Measurements from ENCODE around the gene KRT20.

Gene KRT20

DNA sequence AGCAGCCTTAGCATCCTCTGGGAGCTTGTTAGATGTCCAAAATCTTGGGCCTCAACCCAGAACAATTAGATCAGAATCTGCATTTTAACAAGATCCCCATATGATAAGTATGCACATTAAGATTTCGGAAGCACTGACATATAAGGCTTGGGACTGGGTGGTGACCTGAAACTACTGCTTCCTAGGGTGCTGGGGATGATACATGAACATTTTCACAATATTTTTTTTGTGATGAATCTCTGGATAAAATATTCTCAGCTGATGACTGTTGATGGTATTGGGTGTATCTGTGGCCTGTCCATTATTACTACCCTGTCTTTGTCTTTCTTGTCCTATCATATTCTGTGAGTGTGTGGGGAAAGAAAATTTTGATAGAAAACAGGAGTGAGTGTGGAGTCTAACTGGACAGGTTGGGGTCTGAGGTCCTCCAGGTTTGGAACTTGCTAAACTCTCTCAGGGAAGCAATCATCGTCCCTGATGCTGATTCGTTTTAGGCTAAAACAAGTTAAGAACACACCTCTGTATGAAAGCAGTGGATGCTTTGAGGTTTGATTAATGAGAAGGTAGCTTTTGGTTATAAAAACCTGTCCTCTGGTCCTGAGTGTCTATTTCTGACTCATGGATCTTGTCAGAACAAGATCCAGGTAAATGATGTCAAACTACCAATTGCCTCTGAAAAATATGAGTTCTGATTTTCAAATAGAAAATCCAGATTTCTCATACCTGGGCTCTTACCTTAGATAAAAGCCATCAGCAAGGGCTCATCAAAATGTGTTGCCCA lies 29.2 kb upstream of the KRT20 start:
- Histone ChIP-seq H3K36me3 (ENCODE audit: control insufficient read depth, insufficient read depth, low read length) (no peaks in the 10 kb centered on the region), H3K4me1 (ENCODE audit: control insufficient read depth, insufficient read depth, low read length, poor library complexity, severe bottlenecking) (no peaks in the 10 kb centered on the region), H3K27me3 (replicated peaks; ENCODE audit: control insufficient read depth, insufficient read depth, low read length, poor library complexity, severe bottlenecking) (no peaks in the 10 kb centered on the region), H3K9me3 (ENCODE audit: control insufficient read depth, low read length) (no peaks in the 10 kb centered on the region), H3K27ac (ENCODE audit: insufficient read depth, low read length, poor library complexity, severe bottlenecking) (no peak overlapping the region), H3K4me3 (ENCODE audit: insufficient read depth, low read depth, low read length, poor library complexity, severe bottlenecking) (no peak overlapping the region)
- no peak for DNase-seq

DNA sequence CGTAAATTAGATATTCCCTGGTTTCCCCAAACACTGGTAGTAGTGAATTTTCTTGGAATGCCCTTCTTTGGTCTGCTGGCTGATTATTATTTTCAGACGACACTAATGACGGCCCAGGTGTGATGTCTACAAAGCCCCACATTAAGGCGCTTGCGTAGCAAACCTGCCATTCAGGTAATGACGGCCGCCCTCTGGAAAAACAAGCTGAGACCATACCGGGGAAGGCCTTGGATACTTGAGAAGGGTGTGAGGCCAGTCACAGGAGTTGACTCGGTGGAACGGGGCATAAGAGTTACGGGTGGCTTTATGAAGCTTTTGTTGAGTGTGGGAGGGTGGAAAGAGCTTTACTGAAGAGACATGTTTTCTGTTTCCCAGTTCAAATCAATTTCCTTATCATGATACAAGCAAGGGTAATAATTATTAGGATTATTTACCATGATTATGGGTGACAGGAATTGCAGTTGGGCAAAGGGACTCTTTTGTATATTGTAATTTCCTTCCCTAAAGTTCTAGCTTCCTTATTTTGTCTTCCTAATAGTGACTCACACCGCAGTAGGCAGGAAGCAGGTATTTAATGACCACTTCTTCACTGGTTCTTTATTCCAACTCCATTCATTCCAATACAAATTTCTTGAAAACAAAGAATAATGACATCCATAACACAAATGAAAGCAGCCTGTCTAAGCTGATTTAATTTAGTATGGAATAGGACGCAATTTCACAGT lies 27.6 kb upstream of the KRT20 start:
- Histone ChIP-seq H3K4me3 (ENCODE audit: insufficient read depth, low read depth, low read length, poor library complexity, severe bottlenecking) (no peak overlapping the region), H3K9me3 (ENCODE audit: control insufficient read depth, low read length) (no peaks in the 10 kb centered on the region), H3K27me3 (replicated peaks; ENCODE audit: control insufficient read depth, insufficient read depth, low read length, poor library complexity, severe bottlenecking) (peaks cover 6% of the 10 kb centered on the region), H3K27ac (ENCODE audit: insufficient read depth, low read length, poor library complexity, severe bottlenecking) (no peak overlapping the region), H3K4me1 (ENCODE audit: control insufficient read depth, insufficient read depth, low read length, poor library complexity, severe bottlenecking) (no peaks in the 10 kb centered on the region), H3K36me3 (ENCODE audit: control insufficient read depth, insufficient read depth, low read length) (no peaks in the 10 kb centered on the region)
- DNase-seq = no peak

DNA sequence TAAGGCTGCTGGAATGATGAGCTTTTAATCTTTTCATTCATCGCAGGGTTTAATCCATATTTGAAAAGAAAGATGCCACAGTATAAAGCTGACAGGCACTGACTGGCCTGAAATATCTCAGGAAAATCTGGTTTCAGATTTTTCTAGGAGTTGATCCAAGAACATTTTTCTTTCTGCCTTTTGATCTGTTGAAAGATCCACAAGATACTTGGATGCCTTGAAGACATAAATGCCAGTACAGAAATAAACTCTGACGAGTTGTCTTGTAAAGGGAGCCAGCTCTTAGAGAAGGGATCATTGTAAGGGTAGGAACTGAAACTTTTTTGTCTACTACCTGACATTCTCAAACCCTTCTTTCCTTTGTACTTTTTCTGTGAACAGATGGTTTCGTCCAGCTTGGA lies 25.4 kb upstream of the KRT20 start:
- no peak for DNase-seq
- no peak overlapping the region for H3K4me3 ChIP-seq (ENCODE audit: insufficient read depth, low read depth, low read length, poor library complexity, severe bottlenecking)
- no peaks in the 10 kb centered on the region for H3K36me3 ChIP-seq (ENCODE audit: control insufficient read depth, insufficient read depth, low read length)
- no peaks in the 10 kb centered on the region for H3K4me1 ChIP-seq (ENCODE audit: control insufficient read depth, insufficient read depth, low read length, poor library complexity, severe bottlenecking)
- no peak overlapping the region for H3K27ac ChIP-seq (ENCODE audit: insufficient read depth, low read length, poor library complexity, severe bottlenecking)
- no peaks in the 10 kb centered on the region for H3K9me3 ChIP-seq (ENCODE audit: control insufficient read depth, low read length)
- H3K27me3 ChIP-seq (replicated peaks; ENCODE audit: control insufficient read depth, insufficient read depth, low read length, poor library complexity, severe bottlenecking) = peaks cover 10% of the 10 kb centered on the region

DNA sequence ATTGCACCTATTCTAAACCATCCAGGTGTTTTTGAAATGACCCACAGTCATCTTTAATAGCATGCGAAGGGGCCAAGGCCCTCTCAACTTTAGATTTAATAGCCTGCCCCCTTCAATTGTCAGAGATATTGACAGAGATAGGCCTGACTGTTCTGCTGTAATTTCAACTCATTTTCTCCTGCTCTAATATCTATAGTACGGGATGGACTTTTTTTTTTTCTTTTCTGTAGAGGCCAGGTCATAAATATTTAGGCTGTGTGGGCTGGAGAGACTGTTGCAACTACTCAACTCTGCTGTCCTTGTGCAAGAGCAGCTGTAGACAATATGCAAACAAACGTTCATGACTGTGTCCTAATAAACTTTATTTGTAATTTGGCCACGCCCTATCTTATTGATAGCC lies 24.7 kb upstream of the KRT20 start:
- no peaks in the 10 kb centered on the region for H3K4me1 ChIP-seq (ENCODE audit: control insufficient read depth, insufficient read depth, low read length, poor library complexity, severe bottlenecking)
- DNase-seq = no peak
- peaks cover 10% of the 10 kb centered on the region for H3K27me3 ChIP-seq (replicated peaks; ENCODE audit: control insufficient read depth, insufficient read depth, low read length, poor library complexity, severe bottlenecking)
- no peaks in the 10 kb centered on the region for H3K36me3 ChIP-seq (ENCODE audit: control insufficient read depth, insufficient read depth, low read length)
- H3K27ac ChIP-seq (ENCODE audit: insufficient read depth, low read length, poor library complexity, severe bottlenecking) = no peak overlapping the region
- H3K4me3 ChIP-seq (ENCODE audit: insufficient read depth, low read depth, low read length, poor library complexity, severe bottlenecking) = no peak overlapping the region
- H3K9me3 ChIP-seq (ENCODE audit: control insufficient read depth, low read length) = no peaks in the 10 kb centered on the region

DNA sequence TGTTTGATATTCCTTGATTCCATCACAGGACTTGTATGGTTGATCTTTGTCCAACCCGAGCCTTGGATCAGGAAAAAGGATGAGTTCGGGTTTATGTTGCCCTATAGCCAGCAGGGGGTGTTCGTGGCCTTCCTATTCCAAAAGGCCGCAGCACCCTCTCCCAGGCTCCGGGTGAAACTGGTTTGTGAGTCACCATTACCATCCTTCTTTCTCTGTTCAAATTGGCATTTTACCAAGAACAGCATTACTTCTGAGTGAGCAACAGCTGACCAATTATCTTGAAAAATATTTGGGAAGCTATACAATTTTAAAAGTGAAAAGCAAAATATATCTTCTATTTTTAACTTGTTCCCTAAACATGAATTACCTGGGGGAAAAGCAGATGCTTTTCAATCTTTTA lies 24.3 kb upstream of the KRT20 start:
- H3K36me3 ChIP-seq (ENCODE audit: control insufficient read depth, insufficient read depth, low read length) = no peaks in the 10 kb centered on the region
- H3K4me3 ChIP-seq (ENCODE audit: insufficient read depth, low read depth, low read length, poor library complexity, severe bottlenecking) = no peak overlapping the region
- no peaks in the 10 kb centered on the region for H3K9me3 ChIP-seq (ENCODE audit: control insufficient read depth, low read length)
- peak; percentile 31 to 49 (median 44) for DNase-seq
- H3K27ac ChIP-seq (ENCODE audit: insufficient read depth, low read length, poor library complexity, severe bottlenecking) = no peak overlapping the region
- H3K4me1 ChIP-seq (ENCODE audit: control insufficient read depth, insufficient read depth, low read length, poor library complexity, severe bottlenecking) = no peaks in the 10 kb centered on the region
- peaks cover 10% of the 10 kb centered on the region for H3K27me3 ChIP-seq (replicated peaks; ENCODE audit: control insufficient read depth, insufficient read depth, low read length, poor library complexity, severe bottlenecking)

DNA sequence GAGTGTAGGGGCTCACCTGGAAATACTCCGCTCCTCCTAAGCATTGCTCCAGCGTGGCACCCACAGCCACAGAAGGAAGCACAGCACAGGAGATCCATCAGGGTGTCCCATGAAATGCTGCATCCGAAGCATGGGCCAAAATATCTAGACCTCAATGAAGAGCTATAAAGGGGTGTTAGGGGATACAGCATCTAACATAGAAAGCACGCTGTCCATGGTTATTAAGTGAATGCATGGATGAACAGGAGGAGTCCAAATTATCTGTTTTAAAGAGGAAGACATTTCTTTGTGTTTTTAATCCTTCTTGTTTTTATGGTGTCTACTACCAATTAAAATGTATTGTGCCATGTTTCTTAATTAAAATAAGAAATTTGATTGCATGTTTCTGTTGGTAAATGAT lies 21.6 kb upstream of the KRT20 start:
- Histone ChIP-seq H3K4me1 (ENCODE audit: control insufficient read depth, insufficient read depth, low read length, poor library complexity, severe bottlenecking) (no peaks in the 10 kb centered on the region), H3K36me3 (ENCODE audit: control insufficient read depth, insufficient read depth, low read length) (no peaks in the 10 kb centered on the region), H3K9me3 (ENCODE audit: control insufficient read depth, low read length) (no peaks in the 10 kb centered on the region), H3K27ac (ENCODE audit: insufficient read depth, low read length, poor library complexity, severe bottlenecking) (no peak overlapping the region), H3K27me3 (replicated peaks; ENCODE audit: control insufficient read depth, insufficient read depth, low read length, poor library complexity, severe bottlenecking) (peaks cover 10% of the 10 kb centered on the region), H3K4me3 (ENCODE audit: insufficient read depth, low read depth, low read length, poor library complexity, severe bottlenecking) (no peak overlapping the region)
- DNase-seq = no peak

DNA sequence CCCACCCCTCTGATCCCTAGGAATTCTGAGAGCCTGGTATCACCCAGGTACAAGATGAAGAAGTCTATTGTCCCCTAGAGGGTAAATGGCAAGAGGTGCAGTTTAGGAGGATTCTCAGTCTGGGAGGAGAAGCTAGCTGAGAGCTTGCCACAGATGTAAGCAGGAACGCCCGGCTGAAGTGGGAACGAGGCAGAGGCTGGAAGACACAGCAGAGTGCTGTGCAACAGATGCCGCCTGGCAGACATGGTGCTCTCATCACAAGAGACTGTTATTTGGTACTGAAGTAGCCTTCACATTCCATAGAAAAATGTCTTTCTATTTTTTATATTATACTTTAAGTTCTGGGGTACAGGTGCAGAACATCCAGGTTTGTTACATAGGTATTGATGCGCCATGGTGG lies 20.3 kb upstream of the KRT20 start:
- no peak for DNase-seq
- Histone ChIP-seq H3K4me3 (ENCODE audit: insufficient read depth, low read depth, low read length, poor library complexity, severe bottlenecking) (no peak overlapping the region), H3K27ac (ENCODE audit: insufficient read depth, low read length, poor library complexity, severe bottlenecking) (no peak overlapping the region), H3K36me3 (ENCODE audit: control insufficient read depth, insufficient read depth, low read length) (no peaks in the 10 kb centered on the region), H3K27me3 (replicated peaks; ENCODE audit: control insufficient read depth, insufficient read depth, low read length, poor library complexity, severe bottlenecking) (peaks cover 10% of the 10 kb centered on the region), H3K4me1 (ENCODE audit: control insufficient read depth, insufficient read depth, low read length, poor library complexity, severe bottlenecking) (no peaks in the 10 kb centered on the region), H3K9me3 (ENCODE audit: control insufficient read depth, low read length) (no peaks in the 10 kb centered on the region)

DNA sequence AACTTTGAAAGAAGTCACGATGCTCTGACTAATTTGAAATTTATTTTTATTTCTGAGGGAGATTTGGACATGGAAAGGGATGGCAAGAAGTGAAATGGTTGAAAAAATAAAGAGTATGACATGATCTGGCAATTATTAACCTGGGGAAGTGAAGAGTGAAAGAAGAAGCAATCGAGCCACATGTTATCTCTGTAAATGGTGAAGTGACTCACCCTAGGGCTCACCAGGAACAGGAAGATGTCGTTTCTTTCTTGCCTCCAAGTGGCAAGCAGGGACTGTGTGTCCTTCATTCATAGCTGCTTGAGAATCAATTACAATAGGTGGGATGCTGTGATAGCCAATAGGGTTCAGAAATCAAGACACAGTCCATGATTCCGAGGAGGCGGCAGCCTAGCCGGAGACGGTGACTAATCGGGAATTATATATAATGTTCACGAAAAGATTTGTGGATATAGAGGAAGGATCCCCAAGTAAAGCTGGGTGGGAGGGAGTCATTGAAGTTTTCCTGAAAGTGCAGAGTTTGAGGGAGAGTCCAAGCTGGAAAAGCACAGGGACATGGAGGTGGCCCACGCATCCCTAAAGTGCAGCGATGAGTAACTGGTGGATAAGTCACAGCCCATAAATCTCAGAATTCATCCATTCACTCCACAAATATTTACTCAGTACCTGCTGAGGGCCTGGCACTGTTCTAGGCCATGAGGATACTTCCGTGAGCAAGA lies 18.2 kb upstream of the KRT20 start:
- DNase-seq = no peak
- Histone ChIP-seq H3K4me3 (ENCODE audit: insufficient read depth, low read depth, low read length, poor library complexity, severe bottlenecking) (no peak overlapping the region), H3K36me3 (ENCODE audit: control insufficient read depth, insufficient read depth, low read length) (no peaks in the 10 kb centered on the region), H3K27ac (ENCODE audit: insufficient read depth, low read length, poor library complexity, severe bottlenecking) (no peak overlapping the region), H3K9me3 (ENCODE audit: control insufficient read depth, low read length) (no peaks in the 10 kb centered on the region), H3K4me1 (ENCODE audit: control insufficient read depth, insufficient read depth, low read length, poor library complexity, severe bottlenecking) (no peaks in the 10 kb centered on the region), H3K27me3 (replicated peaks; ENCODE audit: control insufficient read depth, insufficient read depth, low read length, poor library complexity, severe bottlenecking) (peaks cover 4% of the 10 kb centered on the region)

DNA sequence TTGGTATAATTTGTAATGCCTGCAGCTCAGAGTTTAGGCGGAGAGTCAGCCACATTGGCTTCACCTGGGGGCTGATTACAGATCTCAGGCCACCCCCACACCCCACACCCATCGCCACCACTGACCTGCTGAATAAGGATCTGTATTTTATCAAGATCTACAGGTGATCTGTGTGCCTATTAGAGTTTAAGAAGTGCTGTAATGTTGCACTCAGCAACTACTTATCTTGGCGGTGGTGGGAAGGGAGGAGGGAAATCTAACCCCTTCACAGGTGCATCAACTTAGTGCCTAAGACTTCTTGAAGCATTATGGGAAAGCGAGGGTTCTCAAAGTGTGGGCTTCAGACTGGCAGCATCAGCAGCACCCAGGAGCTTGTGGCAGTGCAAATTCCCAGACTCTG lies 17.5 kb upstream of the KRT20 start:
- Histone ChIP-seq H3K4me1 (ENCODE audit: control insufficient read depth, insufficient read depth, low read length, poor library complexity, severe bottlenecking) (no peaks in the 10 kb centered on the region), H3K27ac (ENCODE audit: insufficient read depth, low read length, poor library complexity, severe bottlenecking) (no peak overlapping the region), H3K9me3 (ENCODE audit: control insufficient read depth, low read length) (no peaks in the 10 kb centered on the region), H3K4me3 (ENCODE audit: insufficient read depth, low read depth, low read length, poor library complexity, severe bottlenecking) (no peak overlapping the region), H3K27me3 (replicated peaks; ENCODE audit: control insufficient read depth, insufficient read depth, low read length, poor library complexity, severe bottlenecking) (peaks cover 4% of the 10 kb centered on the region), H3K36me3 (ENCODE audit: control insufficient read depth, insufficient read depth, low read length) (no peaks in the 10 kb centered on the region)
- DNase-seq = no peak

DNA sequence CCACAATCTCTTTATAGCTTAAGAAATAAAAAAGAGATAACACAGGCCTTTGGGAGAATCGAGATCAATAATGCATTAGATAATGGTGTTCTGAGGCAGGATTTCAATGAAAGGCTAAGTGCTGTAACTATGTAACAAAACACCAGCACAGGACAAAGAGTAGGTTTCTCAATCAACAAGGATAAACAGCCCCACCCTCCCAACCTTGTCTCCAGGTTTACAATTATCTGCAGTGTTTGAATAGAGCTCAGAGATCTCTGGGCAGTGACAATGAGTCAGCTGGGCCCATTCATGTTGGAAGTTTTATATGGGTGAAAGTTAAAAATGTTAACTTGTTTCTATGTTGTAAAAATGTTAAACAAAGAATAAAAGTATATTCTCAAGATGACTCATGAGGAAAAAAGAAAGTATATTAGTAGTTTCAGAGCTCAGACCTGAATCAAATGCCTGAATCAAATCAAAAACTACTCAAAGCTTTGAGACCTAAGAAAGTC lies 17.0 kb upstream of the KRT20 start:
- Histone ChIP-seq H3K36me3 (ENCODE audit: control insufficient read depth, insufficient read depth, low read length) (no peaks in the 10 kb centered on the region), H3K9me3 (ENCODE audit: control insufficient read depth, low read length) (no peaks in the 10 kb centered on the region), H3K4me3 (ENCODE audit: insufficient read depth, low read depth, low read length, poor library complexity, severe bottlenecking) (no peak overlapping the region), H3K27ac (ENCODE audit: insufficient read depth, low read length, poor library complexity, severe bottlenecking) (no peak overlapping the region), H3K27me3 (replicated peaks; ENCODE audit: control insufficient read depth, insufficient read depth, low read length, poor library complexity, severe bottlenecking) (peaks cover 4% of the 10 kb centered on the region), H3K4me1 (ENCODE audit: control insufficient read depth, insufficient read depth, low read length, poor library complexity, severe bottlenecking) (no peaks in the 10 kb centered on the region)
- no peak for DNase-seq
